Liver (tissue), 9 donors: ENCODE measurements around the gene UBA52. TPM values are rescaled to one million over a fixed set of nuclear protein-coding genes. Genes with fewer than 3 reads are reported as not detected.

ENCODE experiments used
- DNase-seq: peaks from one replicate; pipeline ENCODE4 v3.0.0-alpha.2; 2017; ENCODE audit warnings: low spot score
- H3K27ac ChIP-seq, 2 donors: one replicate each; pipeline ENCODE4 v1.7.0; 2013; ENCODE audit warnings: inconsistent platforms in 2 of 2, low read length in 2 of 2, control low read depth in 1 of 2, low read depth in 1 of 2, mild to moderate bottlenecking in 1 of 2
- H3K27me3 ChIP-seq, 4 donors: one replicate each; pipeline versions ENCODE4 v1.6.1 to v1.7.0; 2013; ENCODE audit warnings: low read length in 3 of 4, inconsistent platforms in 1 of 4, mild to moderate bottlenecking in 1 of 4, moderate library complexity in 1 of 4; ENCODE audit not compliant: control insufficient read depth in 4 of 4, insufficient read depth in 4 of 4
- H3K36me3 ChIP-seq, 4 donors: one replicate each; pipeline versions ENCODE4 v1.6.1 to v1.7.0; 2013; ENCODE audit warnings: low read length in 3 of 4, mild to moderate bottlenecking in 3 of 4, low read depth in 1 of 4, moderate library complexity in 1 of 4; ENCODE audit not compliant: control insufficient read depth in 4 of 4, insufficient read depth in 3 of 4
- H3K4me1 ChIP-seq, 4 donors: one replicate each; pipeline versions ENCODE4 v1.6.1 to v1.7.0; 2013; ENCODE audit warnings: low read length in 3 of 4, mild to moderate bottlenecking in 3 of 4, moderate library complexity in 1 of 4; ENCODE audit not compliant: control insufficient read depth in 4 of 4, insufficient read depth in 4 of 4
- H3K4me3 ChIP-seq, 3 donors: one replicate each; pipeline versions ENCODE4 v1.6.1 to v1.7.0; 2013; ENCODE audit warnings: low read length in 3 of 3, control low read depth in 1 of 3, low read depth in 1 of 3, mild to moderate bottlenecking in 1 of 3
- H3K9ac ChIP-seq, 2 donors: one replicate each; pipeline ENCODE4 v1.7.0; 2013; ENCODE audit warnings: low read length in 2 of 2, mild to moderate bottlenecking in 2 of 2, moderate library complexity in 2 of 2, control low read depth in 1 of 2, low read depth in 1 of 2
- H3K9me3 ChIP-seq, 4 donors: one replicate each; pipeline versions ENCODE4 v1.6.1 to v1.7.0; 2013; ENCODE audit warnings: low read length in 3 of 4; ENCODE audit not compliant: control insufficient read depth in 4 of 4
- EGR1 ChIP-seq, 2 donors: IDR thresholded peaks; 2 replicates each; pipeline ENCODE4 v1.6.1; 2016 to 2018; ENCODE audit warnings: antibody characterized with exemption in 2 of 2, low read depth in 2 of 2
- FOXA1 ChIP-seq: IDR thresholded peaks from 2 replicates; pipeline ENCODE4 v1.6.1; 2016; ENCODE audit warnings: antibody characterized with exemption
- FOXA2 ChIP-seq: IDR thresholded peaks from 2 replicates; pipeline ENCODE4 v1.6.1; 2016; ENCODE audit warnings: antibody characterized with exemption
- GABPA ChIP-seq, 2 donors: IDR thresholded peaks in 1 of 2; conservative IDR thresholded peaks in 1 of 2; 2 replicates each; pipeline ENCODE4 v1.6.1; 2016; ENCODE audit warnings: antibody characterized with exemption in 2 of 2, mild to moderate bottlenecking in 1 of 2, moderate library complexity in 1 of 2
- HNF4A ChIP-seq, 2 donors: conservative IDR thresholded peaks; 2 replicates each; pipeline ENCODE4 v1.6.1; 2016; ENCODE audit warnings: antibody characterized with exemption in 2 of 2, mild to moderate bottlenecking in 2 of 2
- HNF4G ChIP-seq: IDR thresholded peaks from 2 replicates; pipeline ENCODE4 v1.6.1; 2016; ENCODE audit warnings: antibody characterized with exemption
- JUND ChIP-seq, 2 donors: IDR thresholded peaks; 2 replicates each; pipeline ENCODE4 v1.6.1; 2016; ENCODE audit warnings: antibody characterized with exemption in 2 of 2
- MAX ChIP-seq: IDR thresholded peaks from 2 replicates; pipeline ENCODE4 v1.6.1; 2016; ENCODE audit warnings: antibody characterized with exemption
- NR2F2 ChIP-seq: IDR thresholded peaks from 2 replicates; pipeline ENCODE4 v1.6.1; 2016; ENCODE audit warnings: antibody characterized with exemption
- RAD21 ChIP-seq, 2 donors: IDR thresholded peaks; 2 replicates each; pipeline ENCODE4 v1.6.1; 2016; ENCODE audit warnings: antibody characterized with exemption in 2 of 2, mild to moderate bottlenecking in 2 of 2
- RXRA ChIP-seq, 2 donors: IDR thresholded peaks; 2 replicates each; pipeline ENCODE4 v1.6.1; 2017 to 2018; ENCODE audit warnings: antibody characterized with exemption in 2 of 2, mild to moderate bottlenecking in 1 of 2
- SP1 ChIP-seq: IDR thresholded peaks from 2 replicates; pipeline ENCODE4 v1.6.1; 2018; ENCODE audit warnings: antibody characterized with exemption, mild to moderate bottlenecking
- TAF1 ChIP-seq: conservative IDR thresholded peaks from 2 replicates; pipeline ENCODE4 v1.6.1; 2016; ENCODE audit warnings: antibody characterized with exemption, mild to moderate bottlenecking
- YY1 ChIP-seq: IDR thresholded peaks from 2 replicates; pipeline ENCODE4 v1.6.1; 2016; ENCODE audit warnings: antibody characterized with exemption, mild to moderate bottlenecking
- whole genome bisulfite sequencing: extraction: QIAGEN DNeasy Blood & Tissue Kit; methylation state at CpG from one replicate; pipeline ENCODE4 v1.1.7; 2013; 5-methylcytosine and 5-hydroxymethylcytosine counted together
- polyA plus RNA-seq, 2 donors: library from polyadenylated mRNA; stranded (reverse) in 1 of 2; unstranded in 1 of 2; fragments of 200-250 nt in 1 of 2; fragments of >200 nt in 1 of 2; fragmentation: Nextera tagmentation in 1 of 2; extraction: Ambion mirVana in 1 of 2; gene quantifications; one replicate each; pipeline versions ENCODE4 v1.2.1 to v1.2.3, GENCODE V29; 2013 to 2015
- total RNA-seq, 2 donors: library from RNA; depleted of rRNA; stranded (reverse); fragments of >200 nt; gene quantifications; one replicate each; pipeline ENCODE4 v1.2.3, GENCODE V29; 2014
- TF ChIP-seq, protein P1 (sequence below): IDR thresholded peaks from 2 replicates; pipeline ENCODE4 v1.6.1; 2016; ENCODE audit warnings: antibody characterized with exemption
- TF ChIP-seq, protein P2 (sequence below): IDR thresholded peaks from 2 replicates; pipeline ENCODE4 v1.6.1; 2016; ENCODE audit warnings: antibody characterized with exemption
- TF ChIP-seq, protein P3 (sequence below): IDR thresholded peaks from 2 replicates; pipeline ENCODE4 v1.6.1; 2016; ENCODE audit warnings: antibody characterized with exemption, mild to moderate bottlenecking
- donor health status: healthy.
- donor health status: healthy.
- donor health status: healthy.
- donor health status: healthy.
- donor health status: healthy.

The UBA52 gene
- total and polyA plus RNA-seq, 4 donors = 324 to 647 (median 484) TPM

- TF ChIP-seq FOXA1 (no peak), RXRA (IDR thresholded peaks at IDR 0.05) (peak in 1 of 2 donors; percentile 48), HNF4G (no peak)
- H3K27me3 ChIP-seq = peaks cover 0 to 5% (median under 1%) of the 10 kb centered on the region in 4 donors
- 26% methylated on average over 21 of the region's 21 CpGs for WGBS
- H3K9me3 ChIP-seq = no peaks in the 10 kb centered on the region
- peaks cover 6 to 11% (median 9%) of the 10 kb centered on the region in 4 donors for H3K4me1 ChIP-seq
- no peak overlapping the region for H3K27ac ChIP-seq
- DNase-seq = peak; percentile 74
- H3K4me3 ChIP-seq = no peak overlapping the region
- no peaks in the 10 kb centered on the region for H3K36me3 ChIP-seq
- no peak overlapping the region for H3K9ac ChIP-seq
These were observed 25.1 kb downstream of the UBA52 start for GRCh38 chr19:18596752-18597157.

GRCh38 chr19:18597809-18598660 is 26.4 kb downstream of the UBA52 start:
- DNase-seq = no peak
- Histone ChIP-seq H3K9ac (no peak overlapping the region), H3K27me3 (peaks cover 0 to 5% (median 2%) of the 10 kb centered on the region in 4 donors), H3K9me3 (no peaks in the 10 kb centered on the region), H3K4me1 (peaks cover 6 to 11% (median 9%) of the 10 kb centered on the region in 4 donors), H3K36me3 (no peaks in the 10 kb centered on the region), H3K27ac (no peak overlapping the region), H3K4me3 (no peak overlapping the region)
- 53% methylated on average over 25 of the region's 25 CpGs for WGBS
- TF ChIP-seq JUND (IDR thresholded peaks at IDR 0.05) = no peak
- TF ChIP-seq GABPA (IDR thresholded peaks at IDR 0.05 in 1 of 2, conservative IDR thresholded peaks at IDR 0.05 in 1 of 2) = no peak
- TF ChIP-seq FOXA1 = no peak
- no peak for TF ChIP-seq NR2F2
- TF ChIP-seq HNF4A (conservative IDR thresholded peaks at IDR 0.05) = no peak
- TF ChIP-seq RXRA (IDR thresholded peaks at IDR 0.05) = no peak
- TF ChIP-seq HNF4G = no peak
- TF ChIP-seq, protein P1, sequence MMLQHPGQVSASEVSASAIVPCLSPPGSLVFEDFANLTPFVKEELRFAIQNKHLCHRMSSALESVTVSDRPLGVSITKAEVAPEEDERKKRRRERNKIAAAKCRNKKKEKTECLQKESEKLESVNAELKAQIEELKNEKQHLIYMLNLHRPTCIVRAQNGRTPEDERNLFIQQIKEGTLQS = no peak
- TF ChIP-seq, protein P2, sequence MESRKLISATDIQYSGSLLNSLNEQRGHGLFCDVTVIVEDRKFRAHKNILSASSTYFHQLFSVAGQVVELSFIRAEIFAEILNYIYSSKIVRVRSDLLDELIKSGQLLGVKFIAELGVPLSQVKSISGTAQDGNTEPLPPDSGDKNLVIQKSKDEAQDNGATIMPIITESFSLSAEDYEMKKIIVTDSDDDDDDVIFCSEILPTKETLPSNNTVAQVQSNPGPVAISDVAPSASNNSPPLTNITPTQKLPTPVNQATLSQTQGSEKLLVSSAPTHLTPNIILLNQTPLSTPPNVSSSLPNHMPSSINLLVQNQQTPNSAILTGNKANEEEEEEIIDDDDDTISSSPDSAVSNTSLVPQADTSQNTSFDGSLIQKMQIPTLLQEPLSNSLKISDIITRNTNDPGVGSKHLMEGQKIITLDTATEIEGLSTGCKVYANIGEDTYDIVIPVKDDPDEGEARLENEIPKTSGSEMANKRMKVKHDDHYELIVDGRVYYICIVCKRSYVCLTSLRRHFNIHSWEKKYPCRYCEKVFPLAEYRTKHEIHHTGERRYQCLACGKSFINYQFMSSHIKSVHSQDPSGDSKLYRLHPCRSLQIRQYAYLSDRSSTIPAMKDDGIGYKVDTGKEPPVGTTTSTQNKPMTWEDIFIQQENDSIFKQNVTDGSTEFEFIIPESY = no peak
- TF ChIP-seq RAD21 (IDR thresholded peaks at IDR 0.05) = no peak
- no peak for TF ChIP-seq TAF1
- TF ChIP-seq EGR1 (IDR thresholded peaks at IDR 0.05; ENCODE audit: low read depth in 2 of 2) = no peak
- TF ChIP-seq MAX = no peak
- TF ChIP-seq, protein P3, sequence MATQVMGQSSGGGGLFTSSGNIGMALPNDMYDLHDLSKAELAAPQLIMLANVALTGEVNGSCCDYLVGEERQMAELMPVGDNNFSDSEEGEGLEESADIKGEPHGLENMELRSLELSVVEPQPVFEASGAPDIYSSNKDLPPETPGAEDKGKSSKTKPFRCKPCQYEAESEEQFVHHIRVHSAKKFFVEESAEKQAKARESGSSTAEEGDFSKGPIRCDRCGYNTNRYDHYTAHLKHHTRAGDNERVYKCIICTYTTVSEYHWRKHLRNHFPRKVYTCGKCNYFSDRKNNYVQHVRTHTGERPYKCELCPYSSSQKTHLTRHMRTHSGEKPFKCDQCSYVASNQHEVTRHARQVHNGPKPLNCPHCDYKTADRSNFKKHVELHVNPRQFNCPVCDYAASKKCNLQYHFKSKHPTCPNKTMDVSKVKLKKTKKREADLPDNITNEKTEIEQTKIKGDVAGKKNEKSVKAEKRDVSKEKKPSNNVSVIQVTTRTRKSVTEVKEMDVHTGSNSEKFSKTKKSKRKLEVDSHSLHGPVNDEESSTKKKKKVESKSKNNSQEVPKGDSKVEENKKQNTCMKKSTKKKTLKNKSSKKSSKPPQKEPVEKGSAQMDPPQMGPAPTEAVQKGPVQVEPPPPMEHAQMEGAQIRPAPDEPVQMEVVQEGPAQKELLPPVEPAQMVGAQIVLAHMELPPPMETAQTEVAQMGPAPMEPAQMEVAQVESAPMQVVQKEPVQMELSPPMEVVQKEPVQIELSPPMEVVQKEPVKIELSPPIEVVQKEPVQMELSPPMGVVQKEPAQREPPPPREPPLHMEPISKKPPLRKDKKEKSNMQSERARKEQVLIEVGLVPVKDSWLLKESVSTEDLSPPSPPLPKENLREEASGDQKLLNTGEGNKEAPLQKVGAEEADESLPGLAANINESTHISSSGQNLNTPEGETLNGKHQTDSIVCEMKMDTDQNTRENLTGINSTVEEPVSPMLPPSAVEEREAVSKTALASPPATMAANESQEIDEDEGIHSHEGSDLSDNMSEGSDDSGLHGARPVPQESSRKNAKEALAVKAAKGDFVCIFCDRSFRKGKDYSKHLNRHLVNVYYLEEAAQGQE = no peak
- no peak for TF ChIP-seq SP1
- TF ChIP-seq YY1 = no peak
- no peak for TF ChIP-seq FOXA2
